GM19043 (cell line): Measurements from ENCODE around the gene FLAD1.
A peak's percentile ranks its signal among the peaks of the same experiment; 100 is the strongest.

Source experiments
- ATAC-seq: cut with Tn5 transposase; IDR thresholded peaks from one replicate; pipeline ENCODE4 v1.9.1; 2021; ENCODE audit warnings: low read depth; ENCODE audit not compliant: unreplicated experiment

FLAD1 gene

GRCh38 chr1:154951901-154952657 is 31.1 kb upstream of the FLAD1 start:
- no peak for ATAC-seq

GRCh38 chr1:154952664-154953063 is 30.5 kb upstream of the FLAD1 start:
- ATAC-seq = no peak

- ATAC-seq = no peak
Measured at GRCh38 chr1:154953611-154954038, 29.5 kb upstream of the FLAD1 start.

DNA sequence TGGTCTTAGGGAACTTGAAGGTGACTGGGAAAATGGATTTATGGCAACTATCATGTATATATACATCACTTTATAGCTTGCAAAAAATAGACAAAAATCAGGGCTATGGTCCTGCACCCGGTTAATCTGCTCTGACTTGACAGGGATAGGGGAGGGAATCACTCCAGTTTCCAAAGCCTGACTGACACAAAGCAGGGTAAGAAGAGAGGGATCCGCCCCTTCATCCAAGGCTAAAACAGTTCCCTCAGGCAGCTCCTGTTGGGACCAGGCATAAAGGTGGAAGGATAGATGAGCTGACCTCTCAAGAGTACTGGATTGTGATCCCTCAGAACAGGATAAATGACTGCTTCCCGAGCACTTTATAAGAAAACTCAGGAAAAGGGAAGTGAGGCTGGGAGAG is 28.6 kb upstream of the FLAD1 start:
- ATAC-seq = no peak

DNA sequence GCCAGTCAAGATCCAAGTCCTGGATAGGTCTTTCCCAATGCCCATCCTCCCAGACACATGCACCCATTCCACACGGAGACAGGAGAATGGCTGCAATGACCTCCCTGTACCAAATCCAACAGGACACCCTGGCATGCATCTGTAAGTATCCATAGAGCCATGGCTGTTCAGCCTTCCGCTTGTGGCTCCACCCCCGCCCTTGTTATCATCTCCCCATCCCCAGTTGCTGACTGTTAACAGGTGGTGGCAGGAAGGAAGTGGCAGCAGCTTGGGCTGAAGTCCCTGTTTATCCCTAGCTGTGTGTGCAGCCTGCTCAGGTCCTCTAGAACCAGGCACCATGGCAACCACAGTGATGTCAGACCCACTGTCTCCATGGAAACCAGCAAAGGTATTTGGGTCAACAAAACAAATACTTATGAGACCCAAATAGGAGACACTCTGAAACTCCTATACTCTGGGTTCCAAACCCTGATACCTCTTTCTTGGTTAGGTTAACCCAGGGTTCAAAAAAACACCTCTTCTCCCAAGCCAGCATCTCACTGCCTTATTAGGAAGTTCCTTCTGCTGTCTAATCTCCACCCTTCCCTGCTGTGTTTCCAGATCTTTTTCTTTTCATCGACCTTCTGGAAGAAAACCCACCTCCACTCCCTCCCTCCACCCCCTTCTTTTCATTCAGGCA is 28.0 kb upstream of the FLAD1 start:
- peak; percentile 62 for ATAC-seq

- no peak for ATAC-seq
Measured at GRCh38 chr1:154955718-154956543, 27.2 kb upstream of the FLAD1 start, which contains the start of gene PBXIP1. PBXIP1 (minus strand) TSS chr1:154956099; CDS start chr1:154953721, 2,378 bp downstream.

- no peak for ATAC-seq
Measured at GRCh38 chr1:154956544-154956941, 26.6 kb upstream of the FLAD1 start.

DNA sequence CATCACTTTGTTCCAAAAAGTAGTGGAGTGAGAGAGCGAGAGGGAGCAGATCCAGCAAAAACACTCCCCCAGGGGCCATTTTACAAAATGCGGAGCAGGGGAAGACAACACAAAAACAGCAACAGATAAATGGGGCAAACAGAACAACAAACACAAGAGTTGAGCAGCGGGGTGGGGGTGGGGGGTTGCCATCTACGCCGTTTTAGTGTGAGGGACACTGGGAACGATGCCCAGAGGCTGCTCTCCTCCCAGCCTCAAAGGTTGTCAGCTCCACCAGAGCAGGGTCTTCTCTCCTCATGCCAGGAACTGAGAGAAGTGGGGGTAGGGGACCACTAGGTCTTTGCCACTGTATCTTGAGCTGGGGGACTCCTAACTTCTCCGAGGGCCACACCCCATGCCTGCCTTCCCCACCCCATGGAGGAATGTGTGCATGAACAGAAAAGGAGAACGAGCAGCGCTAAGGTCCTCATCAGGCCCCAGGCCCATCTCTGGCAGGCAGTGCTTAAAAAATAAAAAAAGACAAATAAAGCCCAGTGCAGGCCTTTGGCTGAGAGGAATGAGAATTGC is 26.0 kb upstream of the FLAD1 start:
- no peak for ATAC-seq

DNA sequence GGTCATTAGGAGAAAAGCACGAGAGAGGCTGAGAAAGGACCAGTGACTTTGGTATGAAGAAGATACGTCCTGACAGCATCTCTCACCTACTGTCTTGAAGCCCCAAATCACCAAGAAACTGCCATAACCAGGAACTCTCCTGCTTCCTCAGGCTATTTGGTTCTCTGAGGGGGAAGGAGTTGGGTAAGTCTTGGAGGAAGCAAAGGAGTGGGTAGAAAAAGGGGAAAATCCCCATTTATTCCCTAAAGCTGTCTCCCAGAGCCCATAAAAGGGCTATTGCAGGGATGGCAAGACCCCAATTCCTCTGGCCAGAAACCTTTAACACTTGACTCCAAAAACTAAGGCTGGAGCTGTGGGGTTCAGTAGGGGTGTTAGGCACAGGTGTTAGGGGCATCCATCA is 25.1 kb upstream of the FLAD1 start:
- no peak for ATAC-seq

GRCh38 chr1:154958681-154959425 is 24.3 kb upstream of the FLAD1 start:
- no peak for ATAC-seq

DNA sequence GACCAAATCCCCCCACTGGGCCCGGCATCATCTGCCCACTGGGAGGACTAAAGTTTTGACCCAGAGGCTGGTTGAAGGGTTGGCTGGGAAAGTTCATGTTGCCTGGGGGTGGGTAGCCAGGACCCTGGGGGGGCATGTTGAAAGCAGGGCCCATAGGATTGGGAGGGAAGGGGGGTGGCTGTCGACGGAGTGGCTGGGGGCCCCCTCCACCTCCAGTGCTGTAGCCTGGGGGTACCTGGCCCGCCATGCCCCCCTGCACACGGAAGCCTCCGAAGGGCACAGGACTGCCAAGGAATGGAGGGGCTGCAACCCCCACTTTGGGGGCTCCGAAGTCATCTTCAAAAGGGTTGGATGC is 23.7 kb upstream of the FLAD1 start:
- ATAC-seq = no peak

DNA sequence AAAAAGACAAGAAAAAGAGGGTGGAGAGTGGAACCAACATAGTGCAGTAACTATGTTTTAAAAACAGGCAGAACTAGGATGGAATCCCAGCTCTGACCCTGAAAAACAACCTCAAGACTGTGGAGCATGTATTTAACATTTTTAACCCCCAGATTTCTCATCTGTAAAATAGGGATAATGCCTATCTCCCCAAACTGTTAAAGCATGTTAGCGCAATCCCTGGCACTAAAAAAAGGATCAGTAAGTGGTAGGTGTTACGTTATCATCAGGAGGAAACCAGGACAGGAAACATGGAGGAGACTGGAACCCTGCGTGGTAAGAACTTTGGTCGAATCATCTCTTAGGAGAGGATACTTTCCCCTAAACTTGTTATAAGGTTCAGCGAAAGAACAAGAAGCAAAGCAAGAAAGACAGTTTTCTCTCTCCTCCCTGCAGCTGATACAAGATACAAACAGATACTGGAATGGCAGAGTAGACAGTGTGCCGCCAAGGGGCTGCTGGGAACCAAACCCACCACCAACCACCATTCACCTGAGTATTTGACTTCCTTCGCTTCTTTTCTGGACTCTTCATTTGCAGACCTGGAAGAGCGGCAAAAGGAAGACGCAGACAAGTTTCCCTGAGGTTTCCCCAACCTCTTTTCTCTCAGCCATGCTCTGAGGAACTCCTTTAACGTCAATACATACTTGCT is 22.6 kb upstream of the FLAD1 start:
- no peak for ATAC-seq

- peak; percentile 57 for ATAC-seq
Measured at GRCh38 chr1:154961207-154962155, 21.7 kb upstream of the FLAD1 start, which contains the start of gene PYGO2. PYGO2 (minus strand) TSS chr1:154961782; CDS start chr1:154961576, 206 bp downstream.

DNA sequence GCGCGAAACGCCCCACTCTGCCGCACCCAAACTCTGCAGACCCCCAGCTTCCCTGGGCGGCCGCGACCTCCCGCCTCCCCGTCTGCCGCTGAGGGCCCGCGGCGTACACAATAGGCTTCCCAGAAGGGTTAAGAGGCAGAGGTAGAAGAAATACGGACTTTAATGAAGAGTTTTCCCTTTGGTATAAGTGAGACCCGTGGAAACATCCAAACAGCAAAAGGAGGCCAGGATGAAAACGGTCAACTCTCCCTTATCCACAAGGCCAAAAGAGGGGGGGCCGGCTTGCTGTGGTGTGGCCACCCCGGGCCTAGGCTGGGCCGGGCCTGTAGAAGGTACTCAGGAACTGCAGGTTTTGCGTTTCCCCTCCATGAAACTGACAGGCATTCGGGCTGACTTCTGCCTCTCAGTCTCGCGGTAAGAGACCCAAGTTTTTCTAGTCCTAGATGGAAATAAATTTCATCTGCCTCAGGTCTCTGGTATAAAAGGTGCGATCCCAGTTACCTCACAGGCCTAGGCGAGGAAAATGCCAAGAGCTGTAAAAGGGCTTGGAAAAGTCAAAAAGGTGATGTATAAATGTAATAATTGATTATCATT is 20.9 kb upstream of the FLAD1 start:
- no peak for ATAC-seq

DNA sequence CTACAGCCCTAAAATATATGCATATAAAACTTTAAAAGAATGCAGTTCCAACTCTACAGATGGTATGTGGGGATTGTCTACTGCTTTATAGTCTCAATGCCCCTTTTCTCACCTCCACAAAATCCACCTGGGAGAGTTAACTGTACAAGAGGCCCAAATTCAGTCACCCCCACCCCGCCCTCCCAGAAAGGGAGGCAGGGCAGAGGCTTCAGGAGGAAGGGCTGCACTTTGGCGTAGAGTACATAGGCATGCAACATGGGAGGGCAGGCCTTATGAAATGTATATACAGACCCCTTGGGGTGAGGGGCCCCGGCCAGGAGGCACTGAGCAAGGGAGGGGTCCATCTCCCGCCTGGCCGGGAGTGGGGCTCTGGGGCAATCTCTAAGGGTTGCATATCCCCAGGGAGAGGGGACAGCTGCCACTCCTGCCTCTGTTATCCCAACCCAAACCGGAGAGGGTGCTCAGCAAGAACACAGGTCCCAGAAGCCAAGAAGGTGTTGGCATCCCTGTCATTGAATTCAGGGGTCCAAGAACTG is 20.3 kb upstream of the FLAD1 start:
- ATAC-seq = no peak

- ATAC-seq = no peak
Measured at GRCh38 chr1:154963643-154964042, 19.5 kb upstream of the FLAD1 start.

- ATAC-seq = no peak
Measured at GRCh38 chr1:154964359-154964758, 18.8 kb upstream of the FLAD1 start.

- no peak for ATAC-seq
Measured at GRCh38 chr1:154966111-154966510, 17.0 kb upstream of the FLAD1 start.
